ENCODE data around the gene GPR33.
"Not testable (repeated sequence)": the region's sequence is repeated elsewhere in the genome, so short reads cannot be mapped to it uniquely, and the experiment has no call there.

GPR33 gene

DNA sequence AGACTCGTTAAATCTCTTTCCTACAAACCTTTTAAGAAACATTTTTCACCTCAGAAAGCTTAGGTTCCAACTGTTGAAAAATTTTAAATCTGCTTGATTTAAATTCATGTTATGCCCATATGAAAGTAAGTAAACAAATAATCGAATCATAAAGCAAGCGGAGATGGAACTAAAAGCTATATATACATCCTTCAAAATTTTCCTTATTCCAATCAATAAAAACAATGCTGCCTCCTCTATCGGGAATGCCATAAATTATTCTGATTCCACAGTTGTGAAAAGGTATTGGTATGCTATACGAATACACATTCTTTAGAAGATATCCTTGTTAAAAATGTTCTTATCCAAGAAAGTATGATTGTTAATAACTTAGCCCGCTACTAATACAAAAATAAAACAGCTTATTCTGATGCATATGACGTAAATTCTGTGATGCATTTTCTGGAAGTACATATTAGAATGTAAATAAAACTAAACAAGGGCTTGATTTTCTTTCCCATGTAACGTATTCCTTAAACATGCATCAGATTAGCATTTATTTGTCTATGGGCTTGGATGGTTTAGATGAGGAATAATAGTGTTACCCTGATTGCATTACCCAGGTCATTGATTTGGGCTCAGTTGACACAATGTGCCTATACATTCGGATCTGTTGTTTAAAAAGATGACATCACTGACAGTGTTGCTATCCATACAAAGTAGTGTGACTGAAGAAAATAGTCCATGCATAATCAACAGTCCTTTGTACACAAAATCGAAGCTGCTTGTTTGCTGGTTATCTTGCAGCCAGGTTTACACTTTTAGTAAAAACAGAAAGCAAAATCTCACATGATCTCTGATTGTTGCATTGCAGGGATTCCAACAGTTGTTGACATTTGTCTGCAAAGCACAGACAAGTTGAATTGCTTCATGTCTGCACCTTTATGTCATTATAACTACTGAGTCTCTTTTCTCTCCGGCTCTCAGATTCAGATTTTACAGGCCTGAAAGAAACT is 29.9 kb downstream of the GPR33 start:
- no peak for DNase-seq (ENCODE audit: low read depth)

DNA sequence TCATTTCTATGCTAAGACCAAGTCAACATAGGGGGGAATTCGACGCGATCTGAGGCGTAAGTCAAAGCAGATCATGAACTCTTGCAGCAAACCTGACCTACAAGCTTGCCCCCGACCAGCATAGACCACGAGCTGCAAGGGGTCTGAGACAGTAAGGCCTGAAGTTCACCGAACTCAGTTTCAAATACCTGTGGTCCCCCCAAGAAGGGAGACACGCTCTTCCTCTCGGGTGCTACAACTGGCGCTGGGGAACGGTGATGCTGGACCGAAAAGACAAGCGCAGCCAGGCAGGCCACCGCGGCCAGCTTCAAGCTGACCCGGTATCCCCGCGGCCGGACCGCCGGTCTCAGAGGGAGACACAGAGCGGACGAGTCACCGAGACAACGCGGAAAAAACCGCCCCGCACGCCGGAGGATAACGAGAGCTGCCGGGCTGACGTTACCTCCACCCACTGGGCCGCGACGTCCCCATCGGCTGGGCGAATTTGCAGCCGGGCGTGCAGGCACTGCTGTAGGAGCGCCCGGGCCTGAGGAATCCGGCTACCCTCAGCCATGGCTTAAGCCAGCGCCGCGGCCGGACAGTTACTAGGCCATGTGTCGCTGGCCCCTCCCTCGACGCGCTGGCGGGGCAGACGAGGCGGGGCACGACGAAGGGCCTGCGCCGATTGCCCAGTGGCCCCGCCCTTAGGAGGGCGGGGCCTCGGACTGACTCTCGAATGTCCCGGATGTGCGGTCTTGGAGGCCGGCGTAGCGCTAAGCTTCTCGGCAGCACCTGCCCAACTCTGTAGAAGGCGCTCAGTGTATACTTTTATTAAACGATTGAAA is 30.8 kb downstream of the GPR33 start, which contains the start of gene DTD2:
Gene DTD2 (minus strand): TSS at position 666 of the 824 bp plus-strand sequence. CDS start 113 bp downstream, at position 553.
- peak; percentile 94 for DNase-seq (ENCODE audit: low read depth)

- peak; percentile 47 for DNase-seq (ENCODE audit: low read depth)
Measured at GRCh38 chr14:31449971-31450610, 37.7 kb downstream of the GPR33 start.

GRCh38 chr14:31449136-31449535 is 38.7 kb downstream of the GPR33 start:
- DNase-seq (ENCODE audit: low read depth) = no peak

DNA sequence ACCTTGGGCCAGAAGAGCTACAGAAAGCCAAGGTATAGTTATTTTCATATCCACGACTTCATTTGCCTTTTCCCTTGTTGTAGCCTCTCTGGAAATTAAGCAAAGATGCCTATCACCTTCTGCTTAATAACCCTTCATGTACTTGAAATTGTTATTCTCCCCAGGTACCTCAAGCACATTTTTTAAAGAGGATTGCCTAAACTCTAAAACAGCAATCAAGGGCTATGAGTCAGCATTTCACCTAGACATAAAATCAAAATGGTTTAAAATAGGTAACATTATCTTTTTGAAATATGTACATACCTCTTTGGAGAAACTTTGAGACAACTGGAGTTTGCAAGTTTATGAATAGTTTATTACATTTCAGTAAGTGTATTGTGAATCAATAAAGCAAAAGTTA is 42.1 kb downstream of the GPR33 start:
- no peak for DNase-seq (ENCODE audit: low read depth)

GRCh38 chr14:31442284-31442683 is 45.6 kb downstream of the GPR33 start:
- DNase-seq (ENCODE audit: low read depth) = no peak

DNA sequence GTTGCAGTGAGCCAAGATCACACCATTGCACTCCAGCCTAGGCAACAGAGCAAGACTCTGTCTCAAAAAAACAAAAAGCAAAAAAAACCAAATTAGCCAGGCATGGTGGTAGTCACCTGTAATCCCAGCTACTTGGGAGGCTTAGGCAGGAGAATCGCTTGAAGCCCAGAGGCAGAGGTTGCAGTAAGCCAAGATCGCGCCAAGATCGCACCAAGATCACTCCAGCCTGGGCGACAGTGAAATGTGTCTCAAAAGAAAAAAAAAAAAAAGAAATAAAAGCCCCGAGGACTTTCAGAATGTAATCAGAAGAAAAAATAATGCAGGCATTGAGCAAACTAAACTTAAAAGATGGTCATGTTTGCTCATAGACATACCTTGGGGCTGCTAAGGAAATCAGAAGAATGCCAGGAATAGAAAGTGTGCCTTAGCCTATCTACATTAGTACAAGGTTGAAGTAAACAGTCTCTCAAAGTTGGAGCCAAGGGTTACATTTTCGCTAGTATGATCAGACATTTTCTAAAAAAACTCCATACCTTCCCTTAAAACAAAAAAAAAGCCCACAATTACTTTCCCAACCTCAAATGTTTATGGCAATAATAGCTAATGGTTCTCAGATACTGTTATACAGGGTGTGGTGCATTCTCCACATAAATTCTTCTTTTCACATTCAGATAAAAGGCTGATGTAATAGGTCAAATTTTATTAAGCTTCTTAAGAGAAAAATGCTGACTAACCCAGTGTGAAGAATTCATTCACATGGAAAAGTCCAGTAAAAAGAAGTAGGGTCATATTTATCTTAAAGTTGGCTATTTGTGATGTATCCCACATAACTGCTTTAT is 46.3 kb downstream of the GPR33 start:
- peak; percentile 56 for DNase-seq (ENCODE audit: low read depth)

GRCh38 chr14:31440280-31440679 is 47.6 kb downstream of the GPR33 start:
- no peak for DNase-seq (ENCODE audit: low read depth)

GRCh38 chr14:31439561-31439960 is 48.3 kb downstream of the GPR33 start:
- DNase-seq (ENCODE audit: low read depth) = no peak

DNA sequence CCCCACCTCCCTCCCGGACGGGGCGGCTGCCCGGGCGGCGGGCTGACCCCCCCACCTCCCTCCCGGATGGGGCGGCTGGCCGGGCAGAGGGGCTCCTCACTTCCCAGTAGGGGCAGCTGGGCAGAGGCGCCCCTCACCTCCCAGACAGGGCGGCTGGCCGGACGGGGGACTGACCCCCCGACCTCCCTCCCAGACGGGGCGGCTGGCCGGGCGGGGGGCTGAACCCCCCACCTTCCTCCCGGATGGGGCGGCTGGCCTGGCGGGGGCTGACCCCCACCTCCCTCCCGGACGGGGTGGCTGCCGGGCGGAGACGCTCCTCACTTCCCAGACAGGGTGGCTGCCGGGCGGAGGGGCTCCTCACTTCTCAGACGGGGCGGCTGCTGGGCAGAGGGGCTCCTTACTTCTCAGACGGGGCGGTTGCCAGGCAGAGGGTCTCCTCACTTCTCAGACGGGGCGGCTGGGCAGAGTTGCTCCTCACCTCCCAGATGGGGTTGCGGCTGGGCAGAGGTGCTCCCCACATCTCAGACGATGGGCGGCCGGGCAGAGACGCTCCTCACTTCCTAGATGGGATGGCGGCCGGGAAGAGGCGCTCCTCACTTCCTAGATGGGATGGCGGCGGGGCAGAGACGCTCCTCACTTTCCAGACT is 50.7 kb downstream of the GPR33 start:
- DNase-seq (ENCODE audit: low read depth) = not testable (repeated sequence)

GRCh38 chr14:31435276-31435675 is 52.6 kb downstream of the GPR33 start:
- peak; percentile 93 for DNase-seq (ENCODE audit: low read depth)

Data from fibroblast of gingiva (primary cell).